Heart left ventricle (tissue), 16 donors: Measurements from ENCODE around the gene S100A7A. TPM values are rescaled to one million over a fixed set of nuclear protein-coding genes. Genes with fewer than 3 reads are reported as not detected.

ENCODE experiments used
- ATAC-seq, 4 donors: fragments of 200-7000 bp; cut with Tn5 transposase; one replicate each; pipeline ENCODE4 v1.9.1; 2020 to 2022; ENCODE audit warnings: moderate library complexity in 4 of 4, mild to moderate bottlenecking in 3 of 4, moderate number of reproducible peaks in 1 of 4
- DNase-seq, 5 donors: peaks; one replicate each; pipeline ENCODE4 v3.0.0-alpha.2; 2020
- H3K27ac ChIP-seq, 12 donors: fragments of 200-600 bp; sonication (generic) in 4 of 12; one replicate each; pipeline versions ENCODE4 v1.5.0 to v1.8.0; 2016 to 2022; ENCODE audit warnings: mild to moderate bottlenecking in 2 of 12
- H3K27me3 ChIP-seq, 9 donors: fragments of 200-600 bp; sonication (generic) in 2 of 9; one replicate each; pipeline versions ENCODE4 v1.5.1 to v1.8.0; 2016 to 2022; ENCODE audit warnings: mild to moderate bottlenecking in 3 of 9
- H3K36me3 ChIP-seq, 9 donors: fragments of 200-600 bp; sonication (generic) in 2 of 9; one replicate each; pipeline versions ENCODE4 v1.5.0 to v1.8.0; 2018 to 2022; ENCODE audit warnings: mild to moderate bottlenecking in 2 of 9
- H3K4me1 ChIP-seq, 12 donors: fragments of 200-600 bp; sonication (generic) in 4 of 12; one replicate each; pipeline versions ENCODE4 v1.5.0 to v1.8.0; 2016 to 2022; ENCODE audit warnings: mild to moderate bottlenecking in 3 of 12
- H3K4me3 ChIP-seq, 12 donors: fragments of 200-600 bp; sonication (generic) in 4 of 12; one replicate each; pipeline versions ENCODE4 v1.5.0 to v1.8.0; 2017 to 2022; ENCODE audit warnings: mild to moderate bottlenecking in 9 of 12, moderate library complexity in 4 of 12
- H3K9me3 ChIP-seq, 12 donors: fragments of 200-600 bp; sonication (generic) in 4 of 12; one replicate each; pipeline versions ENCODE4 v1.5.0 to v1.8.0; 2016 to 2022; ENCODE audit warnings: mild to moderate bottlenecking in 1 of 12
- POLR2A ChIP-seq, 2 donors: fragments of 450-650 bp; IDR thresholded peaks; one replicate each; pipeline ENCODE4 v1.6.1; 2017; ENCODE audit warnings: antibody characterized with exemption in 2 of 2, mild to moderate bottlenecking in 2 of 2, moderate library complexity in 2 of 2
- WGBS, 4 donors: extraction: QIAGEN DNeasy Blood & Tissue Kit in 2 of 4; methylation state at CpG; one replicate each; pipeline versions ENCODE4 v1.1.5 to v1.1.7; 2013 to 2018; 5-methylcytosine and 5-hydroxymethylcytosine counted together
- intact Hi-C, 10 donors: fragments of 100-400 bp; cut with DNase I; formaldehyde crosslinking; loops; one replicate each; pipeline versions ENCODE4 v1.11.1 to v1.14.2; 2022
- polyA plus RNA-seq, 2 donors: library from polyadenylated mRNA; stranded (reverse); fragments of 200-250 nt; gene quantifications; one replicate each; pipeline ENCODE4 v1.2.3, GENCODE V29; 2013
- total RNA-seq, 9 donors: library from RNA; depleted of rRNA in 2 of 9; stranded (reverse); fragments of >200 nt in 2 of 9; fragmentation: NEBNext Ultra II Directional in 3 of 9; extraction: Animal tissue kit (Norgen Biotek cat#: 25700) in 3 of 9; gene quantifications; one replicate each; pipeline versions ENCODE4 v1.1.0 to v1.2.4, GENCODE V29; 2016 to 2023
- TF ChIP-seq, protein P1 (sequence below), 12 donors: fragments of 200-600 bp; sonication (generic) in 4 of 12; IDR thresholded peaks; one replicate each; pipeline versions ENCODE4 v1.5.0 to v1.8.0; 2018 to 2022; ENCODE audit warnings: antibody characterized with exemption in 12 of 12, mild to moderate bottlenecking in 5 of 12
- donor health status: ischemic (EF 13 %, LVEDD 7.1; RV severe dilation, severe dysfunction).
- donor health status: healthy with polysubstance abuse.
- donor health status: DM: no; HTN: yes; CAD: no.
- donor health status: DM: no; HTN: no; CAD: no.
- donor health status: ischemic (EF 25% LVEDD 6.9; RV normal size, moderate dysfunction).
- donor health status: ischemic (EF 25% LVEDD 5.7; RV mildly dilated, moderate dysfunction).
- donor health status: healthy.
- donor health status: DM: yes; HTN: yes; CAD: no.
- donor health status: ischemic (EF 35%, LVEDD 5.7; RV mildly dilated, moderate dysfunction).
- donor health status: nonischemic (EF 11% LVEDD 7.7; RV severe dilation, severe dysfunction).
- donor health status: DM: yes; HTN: yes; CAD: no.
- donor health status: PGD.
- donor health status: ischemic (EF 29% LVEDD 5.4; RV normal size, mild dysfunction).
- donor health status: nonischemic (EF 23%, LVEDD 6.1; RV moderate dilation, normal function).

Gene S100A7A
- total and polyA plus RNA-seq, 11 donors: not detected

DNA sequence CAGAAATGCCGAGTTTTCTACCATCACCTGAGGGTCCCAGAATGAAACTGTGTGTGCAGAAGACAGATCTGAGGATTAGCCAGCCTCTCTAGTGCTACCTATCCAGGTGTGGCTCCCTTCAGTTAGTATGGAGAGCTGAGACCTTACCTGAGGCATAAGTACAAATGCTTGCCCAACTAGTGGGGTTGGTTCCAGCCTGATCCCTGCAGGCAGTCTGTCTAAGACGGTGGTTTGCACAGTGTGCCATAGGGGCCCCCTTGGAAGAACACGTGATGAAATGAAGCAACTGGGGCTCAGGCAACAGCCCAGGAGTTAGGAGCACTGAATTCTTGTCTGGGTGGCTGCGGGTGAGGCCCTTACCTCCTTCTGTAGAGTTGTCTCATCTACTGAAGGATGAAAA lies 15.6 kb downstream of the S100A7A start:
- intact Hi-C loops: no loop called here
- Histone ChIP-seq H3K9me3 (no peaks in the 10 kb centered on the region), H3K27me3 (peaks cover 0 to 22% (median 3%) of the 10 kb centered on the region in 9 donors), H3K36me3 (no peaks in the 10 kb centered on the region), H3K4me3 (no peak overlapping the region), H3K4me1 (no peaks in the 10 kb centered on the region), H3K27ac (no peak overlapping the region)
- DNase-seq (no peak), ATAC-seq (no peak)
- no peak for TF ChIP-seq POLR2A (IDR thresholded peaks at IDR 0.05)
- TF ChIP-seq, protein P1, sequence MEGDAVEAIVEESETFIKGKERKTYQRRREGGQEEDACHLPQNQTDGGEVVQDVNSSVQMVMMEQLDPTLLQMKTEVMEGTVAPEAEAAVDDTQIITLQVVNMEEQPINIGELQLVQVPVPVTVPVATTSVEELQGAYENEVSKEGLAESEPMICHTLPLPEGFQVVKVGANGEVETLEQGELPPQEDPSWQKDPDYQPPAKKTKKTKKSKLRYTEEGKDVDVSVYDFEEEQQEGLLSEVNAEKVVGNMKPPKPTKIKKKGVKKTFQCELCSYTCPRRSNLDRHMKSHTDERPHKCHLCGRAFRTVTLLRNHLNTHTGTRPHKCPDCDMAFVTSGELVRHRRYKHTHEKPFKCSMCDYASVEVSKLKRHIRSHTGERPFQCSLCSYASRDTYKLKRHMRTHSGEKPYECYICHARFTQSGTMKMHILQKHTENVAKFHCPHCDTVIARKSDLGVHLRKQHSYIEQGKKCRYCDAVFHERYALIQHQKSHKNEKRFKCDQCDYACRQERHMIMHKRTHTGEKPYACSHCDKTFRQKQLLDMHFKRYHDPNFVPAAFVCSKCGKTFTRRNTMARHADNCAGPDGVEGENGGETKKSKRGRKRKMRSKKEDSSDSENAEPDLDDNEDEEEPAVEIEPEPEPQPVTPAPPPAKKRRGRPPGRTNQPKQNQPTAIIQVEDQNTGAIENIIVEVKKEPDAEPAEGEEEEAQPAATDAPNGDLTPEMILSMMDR (IDR thresholded peaks at IDR 0.05): no peak
- 63 to 74% (median 66%) methylated on average over 4 of the region's 4 CpGs for WGBS, 4 donors

DNA sequence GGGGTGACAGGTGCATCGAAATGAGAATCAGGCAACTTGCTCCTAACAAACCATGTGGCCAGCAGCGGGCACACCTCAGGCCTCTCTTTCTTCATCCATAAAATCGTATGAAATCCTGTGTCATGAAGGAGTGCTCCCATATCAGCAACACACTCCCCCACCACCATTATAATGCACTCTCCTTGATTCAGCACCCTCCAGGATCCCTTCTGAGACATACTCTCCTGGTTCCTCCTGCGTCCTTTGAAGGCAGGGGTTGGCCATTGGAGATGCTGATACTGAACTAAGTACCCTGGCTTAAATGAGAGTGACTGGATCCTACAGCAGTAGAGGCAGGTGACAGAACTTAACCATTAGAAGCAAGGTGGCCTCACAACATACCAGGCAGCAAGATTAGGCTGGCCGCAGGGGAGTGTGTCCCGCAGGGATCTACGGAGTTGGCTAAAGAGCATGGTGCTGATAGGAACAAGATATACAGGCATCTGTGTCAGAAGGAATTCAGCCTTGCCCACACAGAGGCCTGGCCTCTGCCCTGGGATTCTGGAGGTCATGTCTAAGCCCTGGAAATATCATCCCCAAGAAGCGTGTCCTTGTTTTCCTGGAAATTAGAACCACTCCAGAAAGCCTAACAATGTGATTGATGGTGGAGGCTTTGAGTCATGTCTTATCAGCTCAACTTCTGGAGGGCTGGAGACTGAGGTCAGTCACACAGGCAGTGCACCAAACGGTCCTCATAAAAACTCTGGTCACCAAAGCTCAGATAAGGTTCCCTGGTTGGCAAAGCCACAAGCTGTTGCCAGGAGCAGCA lies 16.8 kb downstream of the S100A7A start:
- Histone ChIP-seq H3K27ac (no peak overlapping the region), H3K27me3 (peaks cover 0 to 18% (median under 1%) of the 10 kb centered on the region in 9 donors), H3K36me3 (no peaks in the 10 kb centered on the region), H3K4me3 (no peak overlapping the region), H3K9me3 (no peaks in the 10 kb centered on the region), H3K4me1 (no peaks in the 10 kb centered on the region)
- DNase-seq (no peak), ATAC-seq (no peak)
- WGBS, 4 donors: 51 to 59% (median 55%) methylated on average over 9 of the region's 9 CpGs
- TF ChIP-seq, protein P1 (IDR thresholded peaks at IDR 0.05): no peak
- intact Hi-C loops: no loop called here

DNA sequence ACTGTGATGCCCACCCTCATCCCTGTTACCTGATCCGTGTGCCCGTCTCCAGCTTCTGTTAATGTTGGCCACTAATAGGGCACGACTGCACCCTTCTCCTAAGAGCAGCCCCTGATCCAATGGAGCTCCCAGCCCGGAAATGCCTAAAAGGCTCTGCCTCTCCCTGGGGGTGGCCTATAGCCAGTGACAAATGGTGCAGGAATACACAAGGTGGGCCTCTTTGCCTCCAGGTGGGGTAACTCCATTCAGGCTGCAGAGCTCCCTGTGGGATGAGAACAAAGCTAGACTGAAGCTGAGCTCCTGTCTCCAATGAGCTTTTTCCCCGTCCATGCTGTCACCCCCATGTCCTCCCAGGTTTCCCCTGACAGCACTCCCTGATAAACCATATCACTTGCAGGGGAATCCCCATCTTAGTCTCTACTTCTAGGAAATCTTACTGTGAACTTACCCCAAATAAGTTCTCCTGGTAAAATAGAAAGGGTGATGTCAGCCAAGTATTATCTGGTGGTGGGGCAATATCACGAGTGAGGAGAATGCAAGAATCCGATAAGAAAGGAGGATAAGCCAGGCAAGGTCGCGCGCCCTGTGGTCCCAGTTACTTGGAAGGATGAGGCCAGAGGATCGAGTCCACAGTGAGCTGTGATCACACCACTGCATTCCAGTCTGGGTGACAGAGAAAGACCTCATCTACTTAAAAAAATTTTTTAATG lies 18.6 kb downstream of the S100A7A start:
- H3K36me3 ChIP-seq: no peaks in the 10 kb centered on the region
- H3K27ac ChIP-seq: no peak overlapping the region
- intact Hi-C loops: no loop called here
- no peak for ATAC-seq
- no peaks in the 10 kb centered on the region for H3K9me3 ChIP-seq
- no peaks in the 10 kb centered on the region for H3K4me1 ChIP-seq
- H3K27me3 ChIP-seq: peaks cover 0 to 12% (median 0%) of the 10 kb centered on the region in 9 donors
- no peak for DNase-seq
- TF ChIP-seq POLR2A (IDR thresholded peaks at IDR 0.05): no peak
- TF ChIP-seq, protein P1 (IDR thresholded peaks at IDR 0.05): no peak
- H3K4me3 ChIP-seq: no peak overlapping the region
- 59 to 70% (median 62%) methylated on average over 11 of the region's 11 CpGs for WGBS, 4 donors

DNA sequence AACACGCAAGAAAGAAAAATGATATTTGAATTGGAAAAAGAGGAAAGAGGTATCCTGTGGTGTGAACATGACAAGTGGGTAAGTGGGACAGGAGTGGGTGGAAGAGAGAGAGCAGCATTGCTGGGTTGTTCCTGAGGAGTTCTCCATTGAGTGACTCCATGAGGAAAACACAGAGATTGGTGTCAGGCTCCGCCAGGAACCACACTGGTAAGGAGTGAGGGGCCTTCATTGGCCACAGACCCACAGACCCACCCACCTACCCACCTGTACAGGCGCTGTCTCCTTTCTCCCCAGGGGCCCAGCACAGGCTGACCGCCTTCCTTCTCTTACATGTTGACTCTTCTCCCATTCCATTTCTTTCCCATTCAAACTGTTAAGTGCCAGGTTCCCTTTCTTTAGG lies 20.9 kb downstream of the S100A7A start:
- intact Hi-C loops: no loop called here
- 84 to 91% (median 87%) methylated on average over 4 of the region's 4 CpGs for WGBS, 4 donors
- TF ChIP-seq POLR2A (IDR thresholded peaks at IDR 0.05): no peak
- TF ChIP-seq, protein P1 (IDR thresholded peaks at IDR 0.05): no peak
- no peaks in the 10 kb centered on the region for H3K4me1 ChIP-seq
- no peaks in the 10 kb centered on the region for H3K36me3 ChIP-seq
- ATAC-seq (no peak), DNase-seq (no peak)
- no peak overlapping the region for H3K4me3 ChIP-seq
- H3K27ac ChIP-seq: no peak overlapping the region
- no peaks in the 10 kb centered on the region for H3K9me3 ChIP-seq
- H3K27me3 ChIP-seq: peaks cover 0 to 12% (median 0%) of the 10 kb centered on the region in 9 donors
